Mucosa of rectum (tissue), 2 donors: ENCODE results near the gene POLR2A.
A peak's percentile ranks its signal among the peaks of the same experiment; 100 is the strongest.
"Not testable (repeated sequence)": the region's sequence is repeated elsewhere in the genome, so short reads cannot be mapped to it uniquely, and the experiment has no call there.

Source experiments
- H3K27ac ChIP-seq, 2 donors: one replicate each; pipeline ENCODE4 v1.7.0; 2013; ENCODE audit warnings: inconsistent platforms in 2 of 2, low read depth in 2 of 2, low read length in 2 of 2
- H3K27me3 ChIP-seq, 2 donors: one replicate each; pipeline ENCODE4 v1.7.0; 2013; ENCODE audit warnings: low read length in 2 of 2; ENCODE audit not compliant: control insufficient read depth in 2 of 2, insufficient read depth in 2 of 2
- H3K36me3 ChIP-seq, 2 donors: one replicate each; pipeline ENCODE4 v1.7.0; 2013; ENCODE audit warnings: low read length in 2 of 2; ENCODE audit not compliant: control insufficient read depth in 2 of 2, insufficient read depth in 2 of 2
- H3K4me1 ChIP-seq, 2 donors: one replicate each; pipeline ENCODE4 v1.7.0; 2013; ENCODE audit warnings: low read length in 2 of 2, mild to moderate bottlenecking in 1 of 2; ENCODE audit not compliant: control insufficient read depth in 2 of 2, insufficient read depth in 2 of 2
- H3K4me3 ChIP-seq, 2 donors: one replicate each; pipeline ENCODE4 v1.7.0; 2013; ENCODE audit warnings: low read length in 2 of 2
- H3K9ac ChIP-seq, 2 donors: one replicate each; pipeline ENCODE4 v1.7.0; 2013; ENCODE audit warnings: low read length in 2 of 2, low read depth in 1 of 2, mild to moderate bottlenecking in 1 of 2
- H3K9me3 ChIP-seq, 2 donors: one replicate each; pipeline ENCODE4 v1.7.0; 2013; ENCODE audit warnings: low read length in 2 of 2; ENCODE audit not compliant: control insufficient read depth in 2 of 2
- donor health status: healthy.
- donor health status: Normal muscosa, but diverticular disease.

The POLR2A gene

GRCh38 chr17:7479213-7480088 is 4.7 kb upstream of the POLR2A start, which contains the start of gene ZBTB4:
Gene ZBTB4 (minus strand): TSS chr17:7479631. CDS start chr17:7466801, 12,830 bp downstream.
- H3K4me1 ChIP-seq, result peaks cover 21 to 32% of the 10 kb centered on the region in 2 donors
- H3K36me3 ChIP-seq, result no peaks in the 10 kb centered on the region
- H3K9me3 ChIP-seq, result no peaks in the 10 kb centered on the region
- H3K9ac ChIP-seq, result peak within 1 kb of the TSS; percentile 89 to 95
- H3K4me3 ChIP-seq, result peak within 1 kb of the TSS; percentile 78 to 85
- H3K27me3 ChIP-seq, result no peaks in the 10 kb centered on the region
- H3K27ac ChIP-seq, result peak within 1 kb of the TSS; percentile 93 to 95

DNA sequence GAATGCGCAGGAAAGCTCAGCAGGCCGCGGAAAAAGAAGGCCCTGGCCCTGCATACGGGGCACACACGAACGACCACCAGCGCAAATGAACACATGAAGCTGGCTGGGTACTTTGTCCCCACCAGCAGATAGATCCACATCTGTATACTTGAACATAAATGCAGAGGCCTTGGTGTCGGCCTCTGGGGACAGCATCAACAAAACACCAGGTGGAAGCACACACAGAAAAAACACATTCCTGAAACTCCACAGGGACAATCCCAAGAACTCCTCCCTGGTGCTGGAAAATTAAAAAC is 4.1 kb upstream of the POLR2A start:
- peak overlapping the region; percentile 89 to 95 for H3K9ac ChIP-seq
- H3K4me1 ChIP-seq, result peaks cover 21 to 32% of the 10 kb centered on the region in 2 donors
- H3K36me3 ChIP-seq, result no peaks in the 10 kb centered on the region
- peak overlapping the region; percentile 93 to 95 for H3K27ac ChIP-seq
- H3K27me3 ChIP-seq, result no peaks in the 10 kb centered on the region
- peak overlapping the region; percentile 78 to 85 for H3K4me3 ChIP-seq
- H3K9me3 ChIP-seq, result no peaks in the 10 kb centered on the region

DNA sequence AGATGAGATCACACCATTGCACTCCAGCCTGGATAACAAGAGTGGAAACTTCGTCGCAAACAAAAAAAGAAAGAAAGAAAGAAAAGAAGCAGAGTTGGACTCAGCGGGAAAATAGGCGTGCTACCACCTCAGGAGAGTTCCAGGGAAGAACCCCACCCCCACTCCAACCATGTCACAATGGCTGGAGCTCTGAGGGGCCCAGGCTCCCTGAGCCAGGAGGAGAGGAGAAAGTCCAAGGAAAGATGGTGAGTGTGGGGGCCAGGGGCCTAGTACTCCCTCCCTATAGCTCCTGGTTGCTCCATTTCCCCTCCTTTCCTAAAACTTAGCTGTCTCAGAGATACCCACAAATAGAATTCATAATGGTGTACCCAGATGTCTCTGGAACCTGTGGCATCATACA is 2.9 kb upstream of the POLR2A start, which contains the start of gene SLC35G6:
Gene SLC35G6 (plus strand): TSS at position 172 of the 400 bp plus-strand sequence. CDS start 71 bp downstream, at position 243.
- H3K9me3 ChIP-seq, H3K27me3 ChIP-seq, H3K4me3 ChIP-seq, H3K36me3 ChIP-seq: not testable (repeated sequence)
- H3K9ac ChIP-seq, result peak within 1 kb of the TSS in 1 of 2 donors; percentile 95
- peak within 1 kb of the TSS; percentile 93 to 95 for H3K27ac ChIP-seq
- peaks cover 24 to 33% of the 10 kb centered on the region in 2 donors for H3K4me1 ChIP-seq

- H3K27me3 ChIP-seq, H3K9me3 ChIP-seq, H3K4me3 ChIP-seq, H3K9ac ChIP-seq, H3K36me3 ChIP-seq: not testable (repeated sequence)
- H3K4me1 ChIP-seq, result peaks cover 23 to 34% of the 10 kb centered on the region in 2 donors
- peak overlapping the region in 1 of 2 donors; percentile 100 for H3K27ac ChIP-seq
Observed at GRCh38 chr17:7481842-7482741, 2.1 kb upstream of the POLR2A start.

- H3K36me3 ChIP-seq, H3K9me3 ChIP-seq, H3K27me3 ChIP-seq: not testable (repeated sequence)
- Histone ChIP-seq H3K4me3 (peak overlapping the region; percentile 94 to 97), H3K27ac (peak overlapping the region; percentile 100), H3K4me1 (peaks cover 26 to 39% of the 10 kb centered on the region in 2 donors), H3K9ac (peak overlapping the region; percentile 99 to 100)
Observed at GRCh38 chr17:7482742-7483088, 1.5 kb upstream of the POLR2A start.

GRCh38 chr17:7483255-7484066 is 705 bp upstream of the POLR2A start:
- peak overlapping the region; percentile 94 to 97 for H3K4me3 ChIP-seq
- no peaks in the 10 kb centered on the region for H3K27me3 ChIP-seq
- peak overlapping the region; percentile 99 to 100 for H3K9ac ChIP-seq
- H3K9me3 ChIP-seq, result no peaks in the 10 kb centered on the region
- H3K36me3 ChIP-seq, result peaks cover 0 to 3% of the 10 kb centered on the region in 2 donors
- H3K27ac ChIP-seq, result peak overlapping the region; percentile 100
- H3K4me1 ChIP-seq, result peaks cover 27 to 37% of the 10 kb centered on the region in 2 donors

GRCh38 chr17:7484919-7485377 is 782 bp downstream of the POLR2A start:
- H3K4me3 ChIP-seq, result peak overlapping the region; percentile 74 to 94
- H3K27me3 ChIP-seq, result no peaks in the 10 kb centered on the region
- H3K9me3 ChIP-seq, result no peaks in the 10 kb centered on the region
- peak overlapping the region; percentile 100 for H3K27ac ChIP-seq
- H3K36me3 ChIP-seq, result peaks cover 2 to 3% of the 10 kb centered on the region in 2 donors
- H3K9ac ChIP-seq, result peak overlapping the region; percentile 68 to 99
- peaks cover 24 to 35% of the 10 kb centered on the region in 2 donors for H3K4me1 ChIP-seq

DNA sequence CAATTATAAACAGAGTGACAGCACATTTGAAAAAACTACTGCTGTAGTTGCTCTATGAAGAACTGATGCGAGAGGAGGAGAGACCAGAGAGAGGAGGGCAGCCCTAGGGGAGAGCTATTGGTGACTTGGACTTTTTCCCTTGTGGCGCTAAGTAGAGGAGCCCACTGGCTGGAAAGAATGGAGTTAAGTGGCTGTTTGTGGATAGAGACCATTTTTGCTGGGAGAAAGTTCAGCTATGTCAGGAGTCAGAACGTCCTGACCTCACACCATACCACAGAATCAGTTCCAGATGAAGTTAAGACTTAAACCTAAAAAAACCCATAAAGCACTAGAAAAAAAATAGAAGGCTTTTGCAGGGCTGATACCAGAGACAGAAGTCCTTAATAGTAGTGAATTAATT is 2.0 kb downstream of the POLR2A start:
- H3K9ac ChIP-seq, result peak overlapping the region; percentile 24 to 38
- H3K27me3 ChIP-seq, result no peaks in the 10 kb centered on the region
- H3K27ac ChIP-seq, result no peak overlapping the region
- peak overlapping the region in 1 of 2 donors; percentile 94 for H3K4me3 ChIP-seq
- peaks cover 21 to 41% of the 10 kb centered on the region in 2 donors for H3K4me1 ChIP-seq
- H3K9me3 ChIP-seq, result no peaks in the 10 kb centered on the region
- H3K36me3 ChIP-seq, result peaks cover 2 to 3% of the 10 kb centered on the region in 2 donors

DNA sequence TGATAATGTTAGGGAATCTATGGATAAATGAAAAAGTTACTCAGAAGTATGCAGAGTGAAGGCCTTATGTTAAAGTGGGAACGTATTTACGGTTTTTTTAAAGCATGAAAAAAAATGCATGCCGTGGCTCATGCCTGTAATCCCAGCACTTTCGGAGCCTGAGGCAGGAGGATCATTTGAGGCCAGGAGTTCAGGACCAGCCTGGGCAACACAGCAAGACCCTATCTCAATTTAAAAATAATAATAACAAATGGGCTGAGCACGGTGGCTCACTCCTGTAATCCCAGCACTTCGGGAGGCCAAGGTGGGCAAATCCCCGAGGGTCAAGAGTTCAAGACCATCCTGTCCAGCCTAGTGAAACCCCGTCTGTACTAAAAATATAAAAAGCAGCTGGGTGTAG is 6.0 kb downstream of the POLR2A start:
- Histone ChIP-seq H3K4me3 (no peak overlapping the region), H3K36me3 (peaks cover 2 to 13% of the 10 kb centered on the region in 2 donors), H3K9ac (no peak overlapping the region), H3K27ac (no peak overlapping the region), H3K27me3 (no peaks in the 10 kb centered on the region), H3K4me1 (peaks cover 20 to 43% of the 10 kb centered on the region in 2 donors), H3K9me3 (no peaks in the 10 kb centered on the region)
